GM23338 (cell line): ENCODE results near the gene AOPEP. TPM values are rescaled to one million over a fixed set of nuclear protein-coding genes. Genes with fewer than 3 reads are reported as not detected.

Experiments used
- ATAC-seq: fragments of 200-7000 bp; cut with Tn5 transposase; 3 replicates; pipeline ENCODE4 v1.9.1; 2020
- DNase-seq: peaks from one replicate; pipeline ENCODE4 v3.0.0-alpha.2; 2015; ENCODE audit warnings: low spot score
- H2AFZ ChIP-seq: fragments of 200-600 bp; sonication (generic); 2 replicates; pipeline ENCODE4 v1.8.0; 2016; ENCODE audit warnings: antibody characterized with exemption, mild to moderate bottlenecking, moderate library complexity
- H3F3A ChIP-seq: fragments of 200-600 bp; sonication (generic); replicated peaks from 2 replicates; pipeline ENCODE4 v1.8.0; 2017; ENCODE audit warnings: antibody characterized with exemption, mixed run types, low read depth
- H3K27ac ChIP-seq: fragments of 200-600 bp; sonication (generic); 2 replicates; pipeline ENCODE4 v1.6.1; 2016; ENCODE audit warnings: low read depth
- H3K27me3 ChIP-seq: fragments of 200-600 bp; sonication (generic); 2 replicates; pipeline ENCODE4 v1.8.0; 2016; ENCODE audit warnings: mild to moderate bottlenecking, mixed run types, moderate library complexity; ENCODE audit not compliant: insufficient read depth
- H3K36me3 ChIP-seq: fragments of 200-600 bp; sonication (generic); 2 replicates; pipeline ENCODE4 v1.8.0; 2016; ENCODE audit warnings: mild to moderate bottlenecking; ENCODE audit not compliant: insufficient read depth
- H3K4me1 ChIP-seq: fragments of 200-600 bp; sonication (generic); 2 replicates; pipeline ENCODE4 v1.8.0; 2016; ENCODE audit warnings: mild to moderate bottlenecking, moderate library complexity; ENCODE audit not compliant: insufficient read depth
- H3K4me2 ChIP-seq: fragments of 200-600 bp; sonication (generic); 2 replicates; pipeline ENCODE4 v1.7.1; 2017; ENCODE audit warnings: mixed run types
- H3K4me3 ChIP-seq: fragments of 200-600 bp; sonication (generic); 2 replicates; pipeline ENCODE4 v1.6.1; 2016; ENCODE audit warnings: mixed run types
- H3K79me2 ChIP-seq: fragments of 200-600 bp; sonication (generic); replicated peaks from 2 replicates; pipeline ENCODE4 v1.8.0; 2017; ENCODE audit warnings: mild to moderate bottlenecking; ENCODE audit not compliant: insufficient read depth
- H3K9me2 ChIP-seq: fragments of 200-600 bp; sonication (generic); 2 replicates; pipeline ENCODE4 v1.8.0; 2017; ENCODE audit not compliant: insufficient read depth
- H4K20me1 ChIP-seq: fragments of 200-600 bp; sonication (generic); replicated peaks from 2 replicates; pipeline ENCODE4 v1.8.0; 2017; ENCODE audit warnings: mild to moderate bottlenecking; ENCODE audit not compliant: insufficient read depth
- H3K27ac Mint-ChIP-seq: 2 replicates; pipeline ENCODE4 v1.8.0; 2020; ENCODE audit warnings: inconsistent platforms, mild to moderate bottlenecking, moderate library complexity, mixed read lengths
- H3K27me3 Mint-ChIP-seq: 3 replicates; pipeline ENCODE4 v1.8.0; 2022; ENCODE audit warnings: low read depth, mild to moderate bottlenecking, moderate library complexity, mixed read lengths, inconsistent platforms; ENCODE audit not compliant: insufficient read depth, poor library complexity
- H3K36me3 Mint-ChIP-seq: 3 replicates; pipeline ENCODE4 v1.8.0; 2021; ENCODE audit warnings: low read depth, mild to moderate bottlenecking, inconsistent platforms, moderate library complexity, mixed read lengths
- H3K4me1 Mint-ChIP-seq: 3 replicates; pipeline ENCODE4 v1.8.0; 2020; ENCODE audit warnings: mild to moderate bottlenecking, inconsistent platforms, mixed read lengths
- H3K4me3 Mint-ChIP-seq: 3 replicates; pipeline ENCODE4 v1.8.0; 2021; ENCODE audit warnings: moderate library complexity, mild to moderate bottlenecking, inconsistent platforms, mixed read lengths
- H3K9me3 Mint-ChIP-seq: 3 replicates; pipeline ENCODE4 v1.8.0; 2020; ENCODE audit warnings: moderate library complexity, mild to moderate bottlenecking, inconsistent platforms, mixed read lengths
- CREB1 ChIP-seq: fragments of 250-450 bp; sonication (Bioruptor Pico); IDR thresholded peaks from 2 replicates; pipeline ENCODE4 v1.5.0; 2020; ENCODE audit warnings: low read depth, mild to moderate bottlenecking, moderate library complexity
- EZH2 ChIP-seq: fragments of 200-600 bp; sonication (generic); IDR thresholded peaks from one replicate; pipeline ENCODE4 v1.8.0; 2017; ENCODE audit warnings: antibody characterized with exemption, mild to moderate bottlenecking, low read depth; ENCODE audit not compliant: unreplicated experiment
- EZH2phosphoT487 ChIP-seq: fragments of 200-600 bp; sonication (generic); IDR thresholded peaks from one replicate; pipeline ENCODE4 v1.8.1; 2018; ENCODE audit warnings: antibody characterized with exemption; ENCODE audit not compliant: unreplicated experiment
- JUNB ChIP-seq: IDR thresholded peaks from one replicate; pipeline ENCODE4 v1.6.1; 2016; ENCODE audit warnings: antibody characterized with exemption; ENCODE audit not compliant: unreplicated experiment
- NANOG ChIP-seq: IDR thresholded peaks from 2 replicates; pipeline ENCODE4 v1.6.1; 2016; ENCODE audit warnings: antibody characterized with exemption, borderline replicate concordance
- POLR2AphosphoS5 ChIP-seq: IDR thresholded peaks from 2 replicates; pipeline ENCODE4 v1.6.1; 2016; ENCODE audit warnings: antibody characterized with exemption, low read depth
- STAT1 ChIP-seq: IDR thresholded peaks from one replicate; pipeline ENCODE4 v1.6.1; 2016; ENCODE audit warnings: antibody characterized with exemption; ENCODE audit not compliant: unreplicated experiment
- ZNF114 ChIP-seq: fragments of 250-450 bp; sonication (Bioruptor Pico); IDR thresholded peaks from 2 replicates; pipeline ENCODE4 v1.5.0; 2020; ENCODE audit warnings: mild to moderate bottlenecking, moderate library complexity
- ZNF331 ChIP-seq: fragments of 250-450 bp; sonication (Bioruptor Pico); IDR thresholded peaks from 2 replicates; pipeline ENCODE4 v1.5.0; 2020; ENCODE audit warnings: low read depth, mild to moderate bottlenecking, moderate library complexity
- polyA plus RNA-seq: library from polyadenylated mRNA; unstranded; fragments of >200 nt; fragmentation: Nextera tagmentation; extraction: Ambion mirVana; gene quantifications from 2 replicates; pipeline ENCODE4 v1.2.1, GENCODE V29; 2016
- total RNA-seq: library from RNA; depleted of rRNA; stranded (reverse); fragments of >200 nt; shearing (Covaris generic); gene quantifications from 2 replicates; pipeline ENCODE4 v1.2.3, GENCODE V29; 2014
- TF ChIP-seq, protein P1 (sequence below): fragments of 250-450 bp; sonication (Bioruptor Pico); IDR thresholded peaks from 2 replicates; pipeline ENCODE4 v1.5.0; 2020; ENCODE audit warnings: mild to moderate bottlenecking, moderate library complexity
- TF ChIP-seq, protein P2 (sequence below), 2 experiments: fragments of 200-600 bp in 1 of 2; sonication (generic) in 1 of 2; conservative IDR thresholded peaks; 2 replicates each; pipeline versions ENCODE4 v1.5.1 to v1.6.1; 2016 to 2017; ENCODE audit warnings: antibody characterized with exemption in 2 of 2, low read depth in 2 of 2, mild to moderate bottlenecking in 2 of 2, moderate library complexity in 1 of 2
- TF ChIP-seq, protein P3 (sequence below): IDR thresholded peaks from one replicate; pipeline ENCODE4 v1.6.1; 2018; ENCODE audit warnings: antibody characterized with exemption; ENCODE audit not compliant: unreplicated experiment
- TF ChIP-seq, protein P4 (sequence below): IDR thresholded peaks from 2 replicates; pipeline ENCODE4 v1.6.1; 2016; ENCODE audit warnings: antibody characterized with exemption

AOPEP gene
- total and polyA plus RNA-seq, 2 experiments from 2014 or later, result 7.0 to 16.5 TPM

DNA sequence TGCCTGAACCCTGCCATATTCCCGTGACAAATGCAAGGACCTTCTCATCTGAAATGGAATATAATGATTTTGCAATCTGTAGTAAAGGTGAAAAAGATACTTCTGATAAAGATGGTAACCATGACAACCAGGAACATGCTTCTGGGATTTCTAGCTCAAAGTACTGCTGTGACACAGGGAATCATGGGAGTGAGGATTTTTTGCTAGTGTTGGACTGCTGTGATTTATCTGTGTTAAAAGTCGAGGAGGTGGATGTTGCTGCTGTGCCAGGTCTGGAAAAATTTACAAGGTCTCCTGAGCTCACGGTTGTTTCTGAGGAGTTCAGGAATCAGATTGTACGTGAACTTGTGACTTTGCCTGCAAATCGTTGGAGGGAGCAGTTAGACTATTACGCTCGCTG lies 33.5 kb downstream of the AOPEP start:
- H3K27ac ChIP-seq, result no peak overlapping the region
- no peak overlapping the region for H3K4me2 ChIP-seq
- TF ChIP-seq NANOG (no peak), ZNF331 (CRISPR knock-in tag) (no peak), EZH2phosphoT487 (no peak), JUNB (no peak), CREB1 (no peak), POLR2AphosphoS5 (no peak), STAT1 (no peak), ZNF114 (CRISPR knock-in tag) (no peak), EZH2 (no peak)
- TF ChIP-seq, protein P1, sequence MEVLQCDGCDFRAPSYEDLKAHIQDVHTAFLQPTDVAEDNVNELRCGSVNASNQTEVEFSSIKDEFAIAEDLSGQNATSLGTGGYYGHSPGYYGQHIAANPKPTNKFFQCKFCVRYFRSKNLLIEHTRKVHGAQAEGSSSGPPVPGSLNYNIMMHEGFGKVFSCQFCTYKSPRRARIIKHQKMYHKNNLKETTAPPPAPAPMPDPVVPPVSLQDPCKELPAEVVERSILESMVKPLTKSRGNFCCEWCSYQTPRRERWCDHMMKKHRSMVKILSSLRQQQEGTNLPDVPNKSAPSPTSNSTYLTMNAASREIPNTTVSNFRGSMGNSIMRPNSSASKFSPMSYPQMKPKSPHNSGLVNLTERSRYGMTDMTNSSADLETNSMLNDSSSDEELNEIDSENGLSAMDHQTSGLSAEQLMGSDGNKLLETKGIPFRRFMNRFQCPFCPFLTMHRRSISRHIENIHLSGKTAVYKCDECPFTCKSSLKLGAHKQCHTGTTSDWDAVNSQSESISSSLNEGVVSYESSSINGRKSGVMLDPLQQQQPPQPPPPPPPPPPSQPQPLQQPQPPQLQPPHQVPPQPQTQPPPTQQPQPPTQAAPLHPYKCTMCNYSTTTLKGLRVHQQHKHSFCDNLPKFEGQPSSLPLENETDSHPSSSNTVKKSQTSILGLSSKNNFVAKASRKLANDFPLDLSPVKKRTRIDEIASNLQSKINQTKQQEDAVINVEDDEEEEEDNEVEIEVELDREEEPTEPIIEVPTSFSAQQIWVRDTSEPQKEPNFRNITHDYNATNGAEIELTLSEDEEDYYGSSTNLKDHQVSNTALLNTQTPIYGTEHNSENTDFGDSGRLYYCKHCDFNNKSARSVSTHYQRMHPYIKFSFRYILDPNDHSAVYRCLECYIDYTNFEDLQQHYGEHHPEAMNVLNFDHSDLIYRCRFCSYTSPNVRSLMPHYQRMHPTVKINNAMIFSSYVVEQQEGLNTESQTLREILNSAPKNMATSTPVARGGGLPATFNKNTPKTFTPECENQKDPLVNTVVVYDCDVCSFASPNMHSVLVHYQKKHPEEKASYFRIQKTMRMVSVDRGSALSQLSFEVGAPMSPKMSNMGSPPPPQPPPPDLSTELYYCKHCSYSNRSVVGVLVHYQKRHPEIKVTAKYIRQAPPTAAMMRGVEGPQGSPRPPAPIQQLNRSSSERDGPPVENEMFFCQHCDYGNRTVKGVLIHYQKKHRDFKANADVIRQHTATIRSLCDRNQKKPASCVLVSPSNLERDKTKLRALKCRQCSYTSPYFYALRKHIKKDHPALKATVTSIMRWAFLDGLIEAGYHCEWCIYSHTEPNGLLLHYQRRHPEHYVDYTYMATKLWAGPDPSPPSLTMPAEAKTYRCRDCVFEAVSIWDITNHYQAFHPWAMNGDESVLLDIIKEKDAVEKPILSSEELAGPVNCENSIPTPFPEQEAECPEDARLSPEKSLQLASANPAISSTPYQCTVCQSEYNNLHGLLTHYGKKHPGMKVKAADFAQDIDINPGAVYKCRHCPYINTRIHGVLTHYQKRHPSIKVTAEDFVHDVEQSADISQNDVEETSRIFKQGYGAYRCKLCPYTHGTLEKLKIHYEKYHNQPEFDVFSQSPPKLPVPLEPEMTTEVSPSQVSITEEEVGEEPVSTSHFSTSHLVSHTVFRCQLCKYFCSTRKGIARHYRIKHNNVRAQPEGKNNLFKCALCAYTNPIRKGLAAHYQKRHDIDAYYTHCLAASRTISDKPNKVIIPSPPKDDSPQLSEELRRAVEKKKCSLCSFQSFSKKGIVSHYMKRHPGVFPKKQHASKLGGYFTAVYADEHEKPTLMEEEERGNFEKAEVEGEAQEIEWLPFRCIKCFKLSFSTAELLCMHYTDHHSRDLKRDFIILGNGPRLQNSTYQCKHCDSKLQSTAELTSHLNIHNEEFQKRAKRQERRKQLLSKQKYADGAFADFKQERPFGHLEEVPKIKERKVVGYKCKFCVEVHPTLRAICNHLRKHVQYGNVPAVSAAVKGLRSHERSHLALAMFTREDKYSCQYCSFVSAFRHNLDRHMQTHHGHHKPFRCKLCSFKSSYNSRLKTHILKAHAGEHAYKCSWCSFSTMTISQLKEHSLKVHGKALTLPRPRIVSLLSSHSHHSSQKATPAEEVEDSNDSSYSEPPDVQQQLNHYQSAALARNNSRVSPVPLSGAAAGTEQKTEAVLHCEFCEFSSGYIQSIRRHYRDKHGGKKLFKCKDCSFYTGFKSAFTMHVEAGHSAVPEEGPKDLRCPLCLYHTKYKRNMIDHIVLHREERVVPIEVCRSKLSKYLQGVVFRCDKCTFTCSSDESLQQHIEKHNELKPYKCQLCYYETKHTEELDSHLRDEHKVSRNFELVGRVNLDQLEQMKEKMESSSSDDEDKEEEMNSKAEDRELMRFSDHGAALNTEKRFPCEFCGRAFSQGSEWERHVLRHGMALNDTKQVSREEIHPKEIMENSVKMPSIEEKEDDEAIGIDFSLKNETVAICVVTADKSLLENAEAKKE (CRISPR knock-in tag), result no peak
- TF ChIP-seq, protein P2, sequence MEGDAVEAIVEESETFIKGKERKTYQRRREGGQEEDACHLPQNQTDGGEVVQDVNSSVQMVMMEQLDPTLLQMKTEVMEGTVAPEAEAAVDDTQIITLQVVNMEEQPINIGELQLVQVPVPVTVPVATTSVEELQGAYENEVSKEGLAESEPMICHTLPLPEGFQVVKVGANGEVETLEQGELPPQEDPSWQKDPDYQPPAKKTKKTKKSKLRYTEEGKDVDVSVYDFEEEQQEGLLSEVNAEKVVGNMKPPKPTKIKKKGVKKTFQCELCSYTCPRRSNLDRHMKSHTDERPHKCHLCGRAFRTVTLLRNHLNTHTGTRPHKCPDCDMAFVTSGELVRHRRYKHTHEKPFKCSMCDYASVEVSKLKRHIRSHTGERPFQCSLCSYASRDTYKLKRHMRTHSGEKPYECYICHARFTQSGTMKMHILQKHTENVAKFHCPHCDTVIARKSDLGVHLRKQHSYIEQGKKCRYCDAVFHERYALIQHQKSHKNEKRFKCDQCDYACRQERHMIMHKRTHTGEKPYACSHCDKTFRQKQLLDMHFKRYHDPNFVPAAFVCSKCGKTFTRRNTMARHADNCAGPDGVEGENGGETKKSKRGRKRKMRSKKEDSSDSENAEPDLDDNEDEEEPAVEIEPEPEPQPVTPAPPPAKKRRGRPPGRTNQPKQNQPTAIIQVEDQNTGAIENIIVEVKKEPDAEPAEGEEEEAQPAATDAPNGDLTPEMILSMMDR (conservative IDR thresholded peaks at IDR 0.05; ENCODE audit: low read depth in 2 of 2), result no peak
- TF ChIP-seq, protein P3, sequence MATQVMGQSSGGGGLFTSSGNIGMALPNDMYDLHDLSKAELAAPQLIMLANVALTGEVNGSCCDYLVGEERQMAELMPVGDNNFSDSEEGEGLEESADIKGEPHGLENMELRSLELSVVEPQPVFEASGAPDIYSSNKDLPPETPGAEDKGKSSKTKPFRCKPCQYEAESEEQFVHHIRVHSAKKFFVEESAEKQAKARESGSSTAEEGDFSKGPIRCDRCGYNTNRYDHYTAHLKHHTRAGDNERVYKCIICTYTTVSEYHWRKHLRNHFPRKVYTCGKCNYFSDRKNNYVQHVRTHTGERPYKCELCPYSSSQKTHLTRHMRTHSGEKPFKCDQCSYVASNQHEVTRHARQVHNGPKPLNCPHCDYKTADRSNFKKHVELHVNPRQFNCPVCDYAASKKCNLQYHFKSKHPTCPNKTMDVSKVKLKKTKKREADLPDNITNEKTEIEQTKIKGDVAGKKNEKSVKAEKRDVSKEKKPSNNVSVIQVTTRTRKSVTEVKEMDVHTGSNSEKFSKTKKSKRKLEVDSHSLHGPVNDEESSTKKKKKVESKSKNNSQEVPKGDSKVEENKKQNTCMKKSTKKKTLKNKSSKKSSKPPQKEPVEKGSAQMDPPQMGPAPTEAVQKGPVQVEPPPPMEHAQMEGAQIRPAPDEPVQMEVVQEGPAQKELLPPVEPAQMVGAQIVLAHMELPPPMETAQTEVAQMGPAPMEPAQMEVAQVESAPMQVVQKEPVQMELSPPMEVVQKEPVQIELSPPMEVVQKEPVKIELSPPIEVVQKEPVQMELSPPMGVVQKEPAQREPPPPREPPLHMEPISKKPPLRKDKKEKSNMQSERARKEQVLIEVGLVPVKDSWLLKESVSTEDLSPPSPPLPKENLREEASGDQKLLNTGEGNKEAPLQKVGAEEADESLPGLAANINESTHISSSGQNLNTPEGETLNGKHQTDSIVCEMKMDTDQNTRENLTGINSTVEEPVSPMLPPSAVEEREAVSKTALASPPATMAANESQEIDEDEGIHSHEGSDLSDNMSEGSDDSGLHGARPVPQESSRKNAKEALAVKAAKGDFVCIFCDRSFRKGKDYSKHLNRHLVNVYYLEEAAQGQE, result no peak
- TF ChIP-seq, protein P4, sequence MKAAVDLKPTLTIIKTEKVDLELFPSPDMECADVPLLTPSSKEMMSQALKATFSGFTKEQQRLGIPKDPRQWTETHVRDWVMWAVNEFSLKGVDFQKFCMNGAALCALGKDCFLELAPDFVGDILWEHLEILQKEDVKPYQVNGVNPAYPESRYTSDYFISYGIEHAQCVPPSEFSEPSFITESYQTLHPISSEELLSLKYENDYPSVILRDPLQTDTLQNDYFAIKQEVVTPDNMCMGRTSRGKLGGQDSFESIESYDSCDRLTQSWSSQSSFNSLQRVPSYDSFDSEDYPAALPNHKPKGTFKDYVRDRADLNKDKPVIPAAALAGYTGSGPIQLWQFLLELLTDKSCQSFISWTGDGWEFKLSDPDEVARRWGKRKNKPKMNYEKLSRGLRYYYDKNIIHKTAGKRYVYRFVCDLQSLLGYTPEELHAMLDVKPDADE, result no peak
- peaks cover 11% of the 10 kb centered on the region; the same call in 1 of the 2 replicates for H3K79me2 ChIP-seq
- no peak for ATAC-seq
- no peaks in the 10 kb centered on the region for H3K27me3 ChIP-seq
- no peaks in the 10 kb centered on the region for H3K27me3 Mint-ChIP-seq
- H4K20me1 ChIP-seq, result no peaks in the 10 kb centered on the region
- no peaks in the 10 kb centered on the region for H3K4me1 ChIP-seq
- H3F3A ChIP-seq, result no peaks in the 10 kb centered on the region
- H3K36me3 Mint-ChIP-seq, result no peaks in the 10 kb centered on the region
- H2AFZ ChIP-seq, result no peak overlapping the region
- no peak for DNase-seq
- H3K9me3 Mint-ChIP-seq, result no peaks in the 10 kb centered on the region
- H3K9me2 ChIP-seq, result no peaks in the 10 kb centered on the region
- no peak overlapping the region for H3K27ac Mint-ChIP-seq
- peaks cover 9% of the 10 kb centered on the region; the same call in 1 of the 2 replicates for H3K36me3 ChIP-seq
- no peak overlapping the region for H3K4me3 ChIP-seq
- H3K4me1 Mint-ChIP-seq, result peaks cover 13% of the 10 kb centered on the region
- no peak overlapping the region for H3K4me3 Mint-ChIP-seq
